ENCODE data around the gene TBCEL. TPM values are rescaled to one million over a fixed set of nuclear protein-coding genes. Genes with fewer than 3 reads are reported as not detected.
A peak's percentile ranks its signal among the peaks of the same experiment; 100 is the strongest.

TBCEL gene
- total and polyA plus RNA-seq, 8 donors = 3.3 to 19.4 (median 11.3) TPM

DNA sequence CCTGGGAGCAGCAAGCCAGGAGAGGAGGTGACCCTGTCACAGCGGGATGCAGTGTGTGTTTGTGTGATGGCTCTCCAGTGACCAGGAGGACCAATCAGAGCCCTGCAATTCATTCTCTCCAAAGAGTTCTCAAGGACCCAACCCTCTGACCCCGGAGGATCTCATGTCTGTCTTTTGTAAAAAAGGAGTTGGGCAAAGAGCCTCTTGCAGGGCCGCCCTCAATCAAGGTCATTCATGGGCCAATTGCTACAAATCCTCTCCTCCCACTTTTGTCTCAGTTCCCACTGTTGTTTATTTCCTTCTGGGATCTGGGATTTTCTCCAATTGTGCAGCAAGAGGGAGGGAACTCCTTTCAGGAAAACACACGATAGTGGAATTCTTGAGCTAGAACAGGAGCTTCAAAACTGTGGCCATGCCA lies 81.2 kb downstream of the TBCEL start:
- Histone ChIP-seq H3K4me1 (no peaks in the 10 kb centered on the region), H3K36me3 (no peaks in the 10 kb centered on the region), H3K4me3 (no peak overlapping the region), H3K27ac (no peak overlapping the region), H3K9me3 (no peaks in the 10 kb centered on the region), H3K27me3 (no peaks in the 10 kb centered on the region)
- WGBS, 2 donors = 52 to 62% methylated on average over 4 of the region's 4 CpGs
- intact Hi-C loops (cut with DNase I) = no loop called here
- TF ChIP-seq, protein P1, sequence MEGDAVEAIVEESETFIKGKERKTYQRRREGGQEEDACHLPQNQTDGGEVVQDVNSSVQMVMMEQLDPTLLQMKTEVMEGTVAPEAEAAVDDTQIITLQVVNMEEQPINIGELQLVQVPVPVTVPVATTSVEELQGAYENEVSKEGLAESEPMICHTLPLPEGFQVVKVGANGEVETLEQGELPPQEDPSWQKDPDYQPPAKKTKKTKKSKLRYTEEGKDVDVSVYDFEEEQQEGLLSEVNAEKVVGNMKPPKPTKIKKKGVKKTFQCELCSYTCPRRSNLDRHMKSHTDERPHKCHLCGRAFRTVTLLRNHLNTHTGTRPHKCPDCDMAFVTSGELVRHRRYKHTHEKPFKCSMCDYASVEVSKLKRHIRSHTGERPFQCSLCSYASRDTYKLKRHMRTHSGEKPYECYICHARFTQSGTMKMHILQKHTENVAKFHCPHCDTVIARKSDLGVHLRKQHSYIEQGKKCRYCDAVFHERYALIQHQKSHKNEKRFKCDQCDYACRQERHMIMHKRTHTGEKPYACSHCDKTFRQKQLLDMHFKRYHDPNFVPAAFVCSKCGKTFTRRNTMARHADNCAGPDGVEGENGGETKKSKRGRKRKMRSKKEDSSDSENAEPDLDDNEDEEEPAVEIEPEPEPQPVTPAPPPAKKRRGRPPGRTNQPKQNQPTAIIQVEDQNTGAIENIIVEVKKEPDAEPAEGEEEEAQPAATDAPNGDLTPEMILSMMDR (IDR thresholded peaks at IDR 0.05) = no peak
- peak in 2 of 6 donors; percentile 7 to 11 for DNase-seq
- ATAC-seq = peak in 3 of 4 donors; percentile 45 to 58 (median 45)
- FAIRE-seq = no peak

DNA sequence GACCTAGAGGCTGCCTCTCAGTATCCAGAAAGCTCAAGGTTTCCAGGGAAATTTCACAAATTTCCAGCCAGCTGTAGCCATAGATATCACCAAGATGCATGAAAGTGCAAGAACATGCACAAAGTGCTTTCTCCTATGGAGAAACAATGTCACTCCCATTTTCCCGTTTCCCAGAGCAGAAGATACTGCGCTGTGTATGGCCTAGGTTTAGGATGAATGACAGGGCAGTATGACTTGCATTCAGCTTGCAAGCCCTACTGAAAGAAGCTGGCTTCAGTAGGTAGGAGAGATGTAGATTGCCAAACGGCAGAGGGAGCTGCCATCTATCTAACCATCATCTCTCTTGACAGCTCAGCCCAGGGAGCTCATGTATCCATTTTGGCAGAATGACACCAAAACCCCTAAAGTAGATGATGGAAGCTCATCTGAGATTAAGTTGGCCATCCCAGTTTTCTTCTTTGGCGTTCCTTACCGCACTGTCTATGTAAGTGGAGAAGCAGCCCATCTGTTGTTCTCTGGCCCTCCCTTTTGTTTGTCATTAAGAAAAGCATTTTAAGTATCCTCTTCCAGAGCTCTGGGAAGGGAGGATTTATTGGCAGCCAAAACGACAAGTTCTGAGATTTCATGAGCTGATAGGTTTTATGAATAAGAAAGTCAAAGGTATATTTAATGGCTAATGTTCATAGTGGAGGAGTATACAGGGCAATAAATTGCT lies 81.7 kb downstream of the TBCEL start:
- no peak overlapping the region for H3K4me3 ChIP-seq
- H3K9me3 ChIP-seq = no peaks in the 10 kb centered on the region
- 80 to 85% methylated on average over 6 of the region's 6 CpGs for WGBS, 2 donors
- intact Hi-C loops (cut with DNase I) = no loop called here
- no peaks in the 10 kb centered on the region for H3K27me3 ChIP-seq
- FAIRE-seq = no peak
- no peak for ATAC-seq
- TF ChIP-seq, protein P1 (IDR thresholded peaks at IDR 0.05) = no peak
- no peaks in the 10 kb centered on the region for H3K36me3 ChIP-seq
- DNase-seq = no peak
- no peaks in the 10 kb centered on the region for H3K4me1 ChIP-seq
- no peak overlapping the region for H3K27ac ChIP-seq

DNA sequence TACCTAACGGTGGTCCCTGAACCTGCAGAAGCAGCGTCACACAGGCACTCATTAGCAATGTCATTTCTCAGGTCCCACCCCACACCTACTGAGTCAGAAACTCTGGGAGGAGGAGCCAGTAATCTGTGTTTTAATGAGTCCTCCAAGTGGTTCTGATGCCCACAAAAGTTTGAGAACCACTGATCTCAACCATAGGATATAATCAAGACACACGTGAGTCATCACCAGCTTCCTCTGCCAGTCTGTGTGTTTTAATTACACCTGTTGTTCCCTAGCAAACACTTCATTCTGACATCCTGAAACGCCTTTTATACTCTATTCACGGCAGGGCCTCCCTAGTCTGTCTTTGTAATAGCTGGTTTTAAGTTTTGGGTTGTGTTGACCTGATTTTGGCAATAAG lies 82.9 kb downstream of the TBCEL start:
- Histone ChIP-seq H3K27ac (no peak overlapping the region), H3K27me3 (no peaks in the 10 kb centered on the region), H3K4me3 (no peak overlapping the region), H3K4me1 (no peaks in the 10 kb centered on the region), H3K36me3 (no peaks in the 10 kb centered on the region), H3K9me3 (no peaks in the 10 kb centered on the region)
- DNase-seq (no peak), FAIRE-seq (no peak), ATAC-seq (no peak)
- intact Hi-C loops (cut with DNase I) = no loop called here
- 77 to 79% methylated on average over 5 of the region's 5 CpGs for WGBS, 2 donors
- TF ChIP-seq, protein P1 (IDR thresholded peaks at IDR 0.05) = no peak

DNA sequence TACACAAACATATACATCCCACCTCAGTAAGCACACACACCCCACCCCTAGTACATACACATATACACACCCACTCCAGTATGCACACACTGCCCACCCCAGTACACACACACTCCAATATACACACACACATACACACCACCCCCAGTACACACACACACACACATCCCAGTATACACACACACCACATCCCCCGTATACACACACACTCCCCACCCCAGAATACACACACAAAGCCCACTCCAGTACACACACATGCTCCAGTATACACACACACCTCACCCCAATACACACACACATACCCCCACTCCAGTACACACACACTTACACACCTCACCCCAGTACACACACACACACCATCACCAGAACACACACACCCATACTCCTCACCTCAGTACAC lies 84.5 kb downstream of the TBCEL start:
- no peak for DNase-seq
- H3K27me3 ChIP-seq = no peaks in the 10 kb centered on the region
- WGBS, 2 donors = 35 to 90% methylated on average over 1 of the region's 1 CpG
- no peak for ATAC-seq
- H3K27ac ChIP-seq = no peak overlapping the region
- H3K9me3 ChIP-seq = no peaks in the 10 kb centered on the region
- no peak for FAIRE-seq
- no peak overlapping the region for H3K4me3 ChIP-seq
- TF ChIP-seq, protein P1 (IDR thresholded peaks at IDR 0.05) = no peak
- no peaks in the 10 kb centered on the region for H3K4me1 ChIP-seq
- H3K36me3 ChIP-seq = no peaks in the 10 kb centered on the region
- intact Hi-C loops (cut with DNase I) = no loop called here

DNA sequence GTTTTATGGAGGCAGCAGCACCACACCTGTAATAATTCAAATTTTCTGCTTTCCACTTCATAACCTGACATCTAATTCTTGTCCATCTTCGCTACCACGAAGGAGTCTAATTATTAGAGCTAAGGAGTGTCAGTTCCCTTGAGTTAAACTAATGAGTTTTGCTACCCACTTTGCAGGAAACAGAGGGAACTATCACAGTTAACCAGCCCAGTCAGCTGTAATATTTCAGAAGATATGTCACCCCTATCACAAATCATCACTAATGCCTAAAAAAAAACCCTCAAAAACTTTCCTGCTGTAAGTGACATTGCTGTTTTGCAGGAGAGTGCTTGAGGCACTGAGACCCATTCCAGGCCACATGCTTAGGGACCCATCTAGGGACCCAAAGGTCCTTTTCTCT lies 85.6 kb downstream of the TBCEL start:
- intact Hi-C loops (cut with DNase I) = no loop called here
- DNase-seq (no peak), FAIRE-seq (no peak), ATAC-seq (no peak)
- no peaks in the 10 kb centered on the region for H3K27me3 ChIP-seq
- H3K36me3 ChIP-seq = no peaks in the 10 kb centered on the region
- no peaks in the 10 kb centered on the region for H3K4me1 ChIP-seq
- TF ChIP-seq, protein P1 (IDR thresholded peaks at IDR 0.05) = no peak
- no peak overlapping the region for H3K27ac ChIP-seq
- WGBS, 2 donors = 85 to 86% methylated on average over 2 of the region's 2 CpGs
- no peaks in the 10 kb centered on the region for H3K9me3 ChIP-seq
- no peak overlapping the region for H3K4me3 ChIP-seq

All from pancreas (tissue), 10 donors.